Stimulated activated CD4-positive, alpha-beta T cell treated with anti-CD3 and anti-CD28 coated beads, Interleukin-2, amount 100 ng/mL, for 4 hours (primary cell): Measurements from ENCODE around the gene ARPC5.
A peak's percentile ranks its signal among the peaks of the same experiment; 100 is the strongest.
"Not testable (repeated sequence)": the region's sequence is repeated elsewhere in the genome, so short reads cannot be mapped to it uniquely, and the experiment has no call there.

Source experiments
- DNase-seq: peaks from one replicate; pipeline ENCODE4 v3.0.0-alpha.2; 2020; ENCODE audit warnings: low read depth

Gene ARPC5

DNA sequence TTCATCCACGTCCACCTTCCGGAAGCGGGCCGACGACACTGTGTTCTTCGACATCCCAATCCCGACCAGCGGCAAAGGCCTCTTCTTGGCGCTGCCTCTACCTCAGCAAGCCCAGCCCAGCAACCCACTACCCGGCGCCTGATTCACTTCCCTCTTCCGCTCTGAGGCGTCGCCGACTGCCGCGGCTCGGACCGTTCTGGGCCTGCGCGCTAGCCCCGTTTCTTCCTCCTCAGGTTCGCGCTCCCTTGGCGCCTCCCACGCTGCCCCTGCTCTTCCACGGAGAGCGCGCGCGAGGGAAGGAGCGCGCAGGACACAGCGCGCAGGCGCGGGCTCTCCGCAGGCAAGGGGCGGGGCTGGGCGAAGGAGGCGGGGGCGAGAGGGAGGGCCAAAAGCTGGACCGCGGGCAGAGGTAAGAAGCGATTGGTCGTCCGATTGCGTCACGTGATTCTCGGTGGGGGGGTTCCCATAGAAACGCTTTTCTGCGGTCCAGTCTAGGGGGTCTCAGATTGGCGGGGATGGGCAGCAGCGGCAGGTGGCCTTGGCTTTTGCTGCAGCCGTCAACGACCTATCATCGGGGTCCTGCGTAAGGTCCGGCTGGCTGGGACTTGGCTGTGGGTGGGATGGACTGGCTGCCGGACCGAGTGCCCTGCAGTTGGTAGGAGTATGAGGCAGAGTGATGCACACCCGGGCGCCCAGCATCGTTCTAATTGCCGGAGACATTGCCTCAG lies at the start of gene ARPC5:
Gene ARPC5, minus strand, starts transcription at position 178 of the 728 bp plus-strand sequence. Its CDS starts 124 bp downstream, at position 54.
- peak; percentile 94 for DNase-seq

DNA sequence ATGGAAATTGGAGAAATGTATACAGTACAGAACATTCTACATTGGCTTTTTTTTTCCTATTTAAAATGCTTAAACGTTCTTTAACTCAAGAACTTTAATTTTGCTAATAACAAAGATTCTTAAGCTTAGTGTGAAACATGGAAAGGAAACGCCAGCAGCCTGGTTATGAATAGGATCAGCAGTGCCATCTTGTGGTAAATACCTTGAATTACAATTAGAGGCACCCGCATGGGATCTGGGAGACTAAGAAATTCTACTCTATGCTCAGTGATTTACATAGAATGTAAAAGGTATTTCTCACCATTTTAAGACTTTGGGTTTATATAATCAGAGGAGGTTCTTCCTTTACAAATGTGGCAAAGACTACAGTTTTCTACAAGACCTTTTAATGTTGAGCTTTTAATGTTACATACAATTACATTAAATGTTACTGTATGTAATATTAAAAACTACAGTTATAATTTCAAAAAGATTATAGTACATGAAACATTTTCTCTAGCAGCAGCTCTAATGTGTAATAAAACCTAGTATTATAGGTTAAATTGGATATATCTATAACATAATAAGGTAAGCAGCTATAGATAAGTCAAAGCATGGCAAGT lies 49.6 kb upstream of the ARPC5 start:
- DNase-seq: peak; percentile 4

DNA sequence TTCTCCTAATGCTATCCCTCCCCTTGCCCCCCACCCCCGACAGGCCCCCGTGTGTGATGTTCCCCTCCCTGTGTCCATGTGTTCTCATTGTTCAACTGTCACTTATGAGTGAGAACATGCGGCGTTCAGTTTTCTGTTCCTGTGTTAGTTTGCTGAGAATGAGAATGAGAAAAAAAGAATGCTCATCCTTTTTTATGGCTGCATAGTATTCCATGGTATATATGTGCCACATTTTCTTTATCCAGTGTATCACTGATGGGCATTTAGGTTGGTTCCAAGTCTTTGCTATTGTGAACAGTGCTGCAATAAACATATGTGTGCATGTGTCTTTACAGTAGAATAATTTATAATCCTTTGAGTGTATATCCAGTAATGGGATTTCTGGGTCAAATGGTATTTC lies 43.8 kb upstream of the ARPC5 start:
- not testable (repeated sequence) for DNase-seq

DNA sequence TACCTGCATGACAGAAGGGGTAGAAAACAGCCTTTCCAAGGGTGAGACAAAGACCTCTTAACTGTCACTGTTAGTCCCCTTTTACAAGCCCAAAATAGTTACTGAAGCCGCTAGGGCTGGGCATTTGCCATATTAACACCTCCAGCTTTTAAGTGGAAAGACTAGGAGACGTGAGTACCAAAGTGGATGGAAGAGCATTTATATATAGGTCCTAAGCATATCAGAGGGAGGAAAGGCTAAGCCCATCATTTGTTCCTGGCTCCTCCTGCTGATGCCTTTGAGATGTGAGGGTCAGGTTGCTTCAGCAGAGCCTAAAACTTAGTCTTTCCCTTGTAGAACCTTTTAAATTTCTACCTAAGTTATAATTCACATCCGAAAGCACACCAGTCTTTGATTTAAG lies 43.2 kb upstream of the ARPC5 start:
- no peak for DNase-seq

DNA sequence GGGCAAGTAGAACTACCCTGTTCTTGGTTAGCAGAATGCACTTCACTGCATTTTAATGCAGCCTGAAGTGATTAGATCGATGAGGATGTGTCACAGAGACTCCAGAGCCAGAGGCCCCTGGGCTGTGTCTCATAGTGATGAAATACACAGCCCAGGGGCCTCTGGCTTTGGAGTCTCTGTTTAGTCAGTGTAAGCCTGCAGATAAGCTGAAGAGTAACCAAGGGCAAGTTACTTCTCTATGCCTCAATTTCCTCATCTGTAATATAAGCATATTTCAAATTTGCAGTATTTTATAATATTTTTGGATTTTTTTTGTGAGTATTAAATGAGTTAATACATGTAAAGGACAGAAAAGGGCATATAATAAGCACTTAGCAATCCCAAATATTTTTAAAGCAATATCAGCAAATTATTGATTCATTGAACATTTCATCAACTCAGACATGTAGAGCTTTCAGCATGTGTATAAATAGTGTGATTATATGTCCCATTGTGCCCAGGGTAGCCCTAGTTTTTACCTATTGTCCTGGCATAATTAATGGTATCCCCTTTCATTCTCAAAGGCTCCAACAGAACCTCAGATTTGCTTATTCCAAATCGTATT lies 41.1 kb upstream of the ARPC5 start:
- no peak for DNase-seq

DNA sequence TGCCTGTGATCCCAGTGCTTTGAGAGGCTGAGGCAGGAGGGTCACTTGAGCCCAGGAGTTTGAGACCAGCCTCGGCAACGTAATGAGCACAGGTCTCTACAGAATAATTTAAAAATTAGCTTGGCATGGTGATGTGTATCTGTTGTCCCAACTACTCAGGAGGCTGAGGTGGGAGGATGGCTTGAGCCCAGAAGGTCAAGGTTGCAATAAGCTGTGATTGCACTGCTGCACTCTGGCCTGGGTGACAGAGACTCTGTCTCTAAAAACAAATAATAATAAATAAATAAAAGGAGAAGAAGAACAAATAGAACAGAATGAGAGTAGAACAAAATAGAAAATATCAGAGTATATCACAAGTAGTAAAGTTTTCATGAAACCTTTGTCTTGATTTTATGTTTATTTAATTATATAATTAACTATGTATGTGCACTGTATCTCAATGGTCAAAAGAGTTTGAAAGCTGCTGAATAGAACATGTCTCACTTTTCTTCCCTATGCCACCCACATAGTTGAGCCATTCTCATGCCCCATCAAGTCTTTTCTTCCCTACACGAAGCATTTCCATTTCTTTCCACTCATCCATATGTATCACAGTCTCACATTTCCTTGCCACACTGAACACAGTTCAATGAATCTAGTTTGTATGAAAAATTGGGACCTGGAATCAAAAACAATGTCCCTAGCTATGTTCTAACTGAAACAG lies 40.5 kb upstream of the ARPC5 start:
- DNase-seq: no peak

DNA sequence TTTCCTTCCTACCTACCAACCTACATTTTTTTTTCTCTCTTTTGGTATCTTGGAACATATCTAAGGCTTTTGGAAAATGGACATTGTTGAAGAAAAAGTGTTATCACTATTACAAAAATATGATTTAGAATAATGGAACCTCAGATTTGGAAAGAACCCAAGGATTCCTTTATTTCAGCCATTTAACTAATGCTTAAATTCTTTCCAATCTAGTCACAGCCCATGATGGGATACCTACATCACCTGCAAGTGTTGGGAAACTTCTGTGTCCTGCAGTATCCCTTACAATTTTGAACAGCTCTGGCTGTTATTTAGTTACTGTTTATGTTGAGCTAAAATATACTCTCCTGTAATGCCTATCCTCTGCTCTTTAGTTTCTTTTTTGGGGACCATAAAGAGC lies 39.8 kb upstream of the ARPC5 start:
- DNase-seq: no peak

DNA sequence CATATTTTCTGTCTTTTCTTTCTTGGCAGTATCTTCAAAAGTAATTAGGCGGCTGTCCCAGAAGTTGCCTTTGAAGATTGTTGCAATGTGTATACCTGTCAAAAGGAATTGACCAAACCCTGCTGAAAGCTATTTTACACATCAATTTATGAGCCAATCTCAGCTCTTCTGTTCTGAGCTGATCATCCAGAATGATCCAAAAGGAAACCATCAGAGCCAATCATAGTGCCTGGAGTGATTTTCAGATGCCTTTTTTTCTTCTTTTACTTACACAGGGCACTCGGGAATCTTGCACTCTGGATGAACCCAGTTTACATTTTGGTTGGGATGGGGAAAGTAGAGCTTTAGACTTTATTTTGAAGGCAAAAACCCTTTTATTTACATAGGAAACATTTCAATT lies 39.3 kb upstream of the ARPC5 start:
- DNase-seq: no peak

DNA sequence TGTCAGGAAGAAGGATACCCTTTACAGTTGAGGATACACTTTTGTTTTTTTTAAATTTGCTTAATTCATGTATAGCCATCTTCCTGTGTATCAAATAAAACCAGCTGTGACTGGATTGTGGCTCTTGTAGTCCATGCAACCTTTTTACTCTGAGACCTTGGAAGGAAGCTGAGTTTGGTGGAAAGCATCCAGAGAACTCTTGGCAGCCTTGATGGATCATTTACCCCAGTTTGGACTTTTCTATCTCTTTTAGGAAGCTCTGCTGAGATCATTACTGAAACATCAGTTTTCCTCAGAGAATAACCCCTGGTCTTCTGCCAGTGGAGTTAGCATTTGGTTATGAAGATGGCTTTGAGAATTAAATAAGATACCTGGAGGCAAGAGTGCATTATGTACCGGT lies 38.8 kb upstream of the ARPC5 start:
- DNase-seq: no peak

DNA sequence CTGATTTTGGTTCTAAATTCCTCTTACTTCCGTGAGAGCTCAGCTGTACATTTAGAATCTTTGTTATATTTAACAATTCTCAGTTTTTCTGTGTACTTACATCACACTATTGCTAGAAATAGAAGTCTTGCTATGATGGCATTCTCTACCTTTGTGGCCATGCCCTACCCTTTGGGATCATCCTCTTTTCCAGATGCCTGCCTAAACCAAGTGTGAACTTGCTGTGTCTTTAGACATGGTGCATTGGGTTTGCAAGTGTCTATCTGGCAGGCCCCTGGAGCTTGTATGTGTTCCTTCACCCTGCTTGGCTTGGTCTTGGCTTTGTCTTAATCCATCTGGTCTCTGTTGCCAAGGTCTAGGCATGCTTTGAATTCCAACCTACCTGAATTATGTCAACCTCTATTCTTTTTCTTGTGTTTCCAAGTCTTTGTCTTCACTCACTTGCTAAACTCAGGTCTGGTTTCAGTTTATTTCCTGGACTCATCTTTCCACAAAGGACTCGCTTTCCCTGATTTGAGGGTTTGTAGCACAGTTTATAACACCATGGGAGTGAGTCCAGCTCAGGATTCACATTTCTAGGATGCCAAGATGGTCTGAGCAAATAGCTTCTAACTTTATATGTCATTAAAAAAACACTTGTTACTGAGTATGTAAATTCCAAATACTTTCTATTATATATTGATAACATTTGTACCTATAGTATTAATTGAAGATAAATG lies 38.2 kb upstream of the ARPC5 start:
- DNase-seq: no peak

DNA sequence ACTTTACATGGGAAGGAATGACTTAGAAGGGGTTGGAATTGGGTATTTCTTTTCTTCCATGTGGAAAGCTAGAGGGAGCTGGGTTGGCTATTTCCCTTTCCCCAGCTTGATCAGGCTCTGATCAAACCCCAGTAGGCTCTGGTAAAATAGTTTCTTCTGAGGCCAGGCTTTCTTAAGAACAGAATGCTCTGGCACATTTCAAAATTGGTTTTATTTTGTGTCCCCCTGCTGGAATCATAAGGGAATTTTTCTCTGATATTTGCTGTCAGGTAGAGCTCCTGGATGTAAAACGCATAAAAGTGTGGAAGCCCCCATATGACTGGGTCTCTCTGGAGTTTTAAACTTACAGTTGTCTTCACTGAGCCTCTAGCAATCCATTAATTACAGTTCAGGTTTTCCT lies 34.6 kb upstream of the ARPC5 start:
- no peak for DNase-seq

DNA sequence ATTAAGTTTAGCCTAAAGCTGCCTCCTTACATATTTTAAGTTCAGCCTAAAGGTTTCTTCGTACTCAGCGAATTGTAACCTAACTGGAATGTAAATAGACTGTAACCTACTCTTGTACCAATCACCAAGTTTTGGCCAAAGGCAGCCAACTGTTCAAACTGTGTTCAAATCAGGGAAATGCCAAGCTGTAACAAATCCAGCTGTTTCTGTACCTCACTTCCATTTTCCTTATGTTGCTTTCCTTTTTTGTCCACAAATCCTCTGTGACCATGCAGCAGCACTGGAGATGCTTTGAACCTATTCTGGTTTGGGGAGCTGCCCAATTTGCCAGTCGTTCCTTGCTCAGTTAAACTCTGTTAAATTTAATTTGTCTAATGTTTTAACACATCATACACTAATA lies 20.8 kb upstream of the ARPC5 start:
- no peak for DNase-seq

DNA sequence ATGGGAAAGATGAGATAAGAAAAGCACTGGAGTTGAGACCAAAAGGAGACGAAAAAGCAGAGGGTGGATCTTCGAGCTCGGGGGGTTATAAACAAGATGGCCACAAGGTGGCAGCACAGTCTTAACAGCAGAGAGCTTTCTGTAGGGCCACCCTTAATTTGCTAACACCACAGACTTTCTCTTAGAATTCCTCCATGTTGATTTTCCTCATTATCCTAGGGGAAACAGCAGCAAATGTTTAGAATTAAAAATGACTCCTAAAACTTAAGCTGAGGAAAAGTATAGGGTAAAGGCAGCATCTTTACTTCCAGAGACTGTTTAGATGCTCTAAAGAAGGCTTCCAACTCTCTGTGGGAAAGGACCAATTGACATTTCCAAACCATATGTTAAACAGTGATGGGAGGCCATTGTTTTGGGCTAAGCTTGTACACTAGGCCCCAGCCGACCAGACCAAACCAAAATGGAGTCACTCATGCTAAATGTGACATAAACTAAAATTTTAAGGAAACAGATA lies 20.0 kb upstream of the ARPC5 start:
- peak; percentile 57 for DNase-seq

DNA sequence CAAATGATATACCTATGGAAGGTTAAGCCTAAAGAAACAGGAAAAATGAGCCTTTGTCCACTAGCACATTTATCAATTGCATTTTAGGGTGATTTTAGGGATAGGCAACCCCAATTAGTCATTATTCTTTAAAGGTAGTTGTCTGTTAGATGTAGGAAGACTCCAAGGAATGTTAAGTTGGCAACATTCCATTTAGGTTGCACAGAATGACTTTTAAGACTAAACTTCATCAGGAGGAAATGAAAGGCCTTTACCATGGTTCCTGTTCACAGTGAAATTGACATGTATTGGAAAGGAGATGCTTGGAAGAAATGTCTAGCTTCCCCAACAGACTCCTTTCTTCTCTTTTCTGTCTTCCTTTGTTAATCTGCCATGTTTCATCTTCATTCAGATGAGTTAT lies 19.1 kb upstream of the ARPC5 start:
- DNase-seq: no peak

DNA sequence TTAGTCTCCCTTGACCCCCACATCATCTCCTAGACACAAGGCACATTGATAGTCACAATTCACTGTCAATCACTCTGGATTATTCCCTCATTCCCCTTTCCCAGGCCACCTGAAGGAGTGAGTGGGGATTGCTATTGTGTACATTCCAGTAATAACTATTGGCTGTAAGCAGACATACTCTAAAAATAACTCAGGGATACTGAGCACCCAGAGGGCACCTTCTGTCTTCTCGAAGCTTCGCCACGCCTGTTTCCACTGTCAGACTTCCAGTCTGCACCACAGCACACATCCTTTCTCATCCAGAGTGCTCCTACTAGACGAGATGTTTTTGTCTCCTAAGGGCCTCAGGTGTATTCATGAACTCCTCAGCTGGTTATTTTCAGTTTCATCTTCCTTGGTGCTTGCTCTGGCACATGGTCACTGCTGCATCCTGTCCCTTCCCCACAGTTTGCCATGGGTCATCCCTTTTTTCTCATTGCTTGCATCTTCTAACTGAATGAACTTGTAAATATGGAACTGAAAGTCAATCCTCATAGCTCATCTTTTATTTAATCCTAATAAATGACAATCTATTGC lies 18.4 kb upstream of the ARPC5 start:
- DNase-seq: no peak

DNA sequence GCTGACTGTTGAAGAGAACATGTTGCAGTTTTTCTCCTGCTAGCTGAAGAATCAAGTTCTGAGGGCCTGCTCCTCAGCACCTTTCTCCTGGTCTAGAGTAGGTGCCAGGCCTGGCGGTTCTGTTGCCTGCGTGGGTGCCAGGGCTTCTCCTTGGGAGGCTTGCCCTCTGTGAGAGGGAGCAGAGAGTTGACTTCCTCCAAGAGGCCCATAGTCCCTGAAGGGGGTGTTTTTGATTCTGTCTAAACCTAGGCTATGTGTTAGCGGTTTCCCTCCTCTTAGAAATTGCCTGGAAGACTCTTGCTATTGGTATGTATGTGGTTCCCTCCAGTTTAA lies 17.8 kb upstream of the ARPC5 start:
- DNase-seq: no peak

DNA sequence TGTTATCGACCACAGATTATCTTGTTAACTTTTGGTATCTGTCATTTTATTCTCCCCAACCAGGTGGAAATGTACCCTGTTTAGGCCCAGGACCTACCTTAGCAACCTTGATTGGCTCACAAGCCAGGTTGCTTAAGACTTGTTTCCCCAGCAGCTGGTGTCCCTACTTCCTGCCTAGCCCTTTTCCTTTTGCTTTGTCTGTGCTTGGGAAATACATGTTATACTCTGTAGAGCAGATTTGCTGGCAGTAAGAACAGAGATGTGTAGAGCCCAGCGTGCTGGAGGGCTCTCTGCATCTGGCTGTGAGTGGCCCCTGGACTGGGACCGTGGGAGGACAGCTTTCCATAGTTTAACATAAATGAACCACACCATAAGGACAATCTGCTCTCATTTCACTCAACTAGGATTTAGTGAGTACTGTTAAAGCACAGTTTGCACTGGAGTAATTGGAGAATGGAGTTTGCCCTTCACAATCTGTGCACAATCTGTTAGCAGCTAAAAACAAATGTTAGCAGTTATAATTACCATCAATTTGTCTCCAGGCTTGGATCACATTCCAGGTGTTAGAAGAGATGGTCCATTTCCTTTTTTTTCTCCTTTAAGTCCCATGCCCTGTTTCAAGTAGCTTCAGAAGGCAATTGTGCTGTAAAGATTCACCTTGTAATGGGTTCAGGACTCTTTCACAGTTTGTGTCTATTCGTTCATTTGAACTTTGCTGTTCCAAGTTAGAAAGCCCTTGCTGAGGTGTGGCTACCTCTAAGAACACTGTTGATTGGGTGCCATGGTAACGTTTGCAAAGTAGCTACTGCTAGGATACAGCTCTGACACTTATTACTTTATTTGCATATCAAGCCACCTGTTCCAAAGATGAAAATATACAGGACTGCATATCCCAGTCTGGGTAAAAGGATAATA lies 17.2 kb upstream of the ARPC5 start, which contains the start of gene APOBEC4:
Gene APOBEC4, minus strand, starts transcription at position 770 of the 915 bp plus-strand sequence. CDS start 4,535 bp downstream, outside the sequence.
- no peak for DNase-seq

DNA sequence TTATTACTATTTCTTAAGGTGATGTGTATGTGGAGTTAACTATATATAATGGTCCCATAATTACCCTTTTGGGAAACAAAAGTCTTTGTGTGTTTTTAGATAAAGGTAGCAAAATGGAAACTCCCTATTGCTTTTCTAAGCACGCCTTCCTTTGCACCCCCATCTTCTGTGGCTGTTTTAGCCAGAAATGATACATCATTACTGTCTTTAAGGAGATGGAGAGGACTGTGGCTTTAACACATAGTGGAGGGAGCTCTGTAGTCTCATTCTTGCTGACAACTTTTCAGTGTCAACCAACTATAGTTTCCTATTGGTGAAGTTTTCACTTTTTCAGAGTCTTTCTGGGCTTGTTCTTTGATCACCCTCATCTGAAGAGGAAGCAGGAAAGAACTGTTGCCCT lies 16.5 kb upstream of the ARPC5 start:
- no peak for DNase-seq

DNA sequence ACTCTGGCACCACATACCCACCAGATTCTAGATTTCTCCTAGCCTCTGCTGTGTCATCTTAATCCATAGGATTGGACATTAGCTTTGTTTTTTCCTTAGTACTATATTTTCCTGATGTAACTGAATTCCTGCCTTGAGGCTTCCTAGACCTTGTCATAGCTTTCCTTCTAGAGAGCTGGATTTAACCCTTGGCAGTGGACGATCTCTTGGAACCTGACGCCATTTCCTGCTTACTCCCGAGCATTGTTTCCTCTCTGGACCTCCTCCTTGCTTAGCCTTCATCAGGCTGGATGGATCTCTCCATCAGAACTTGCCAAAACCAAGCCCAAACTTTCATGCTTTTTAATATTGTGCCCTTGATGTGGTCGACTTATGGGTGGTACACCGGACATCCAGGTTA lies 16.0 kb upstream of the ARPC5 start:
- no peak for DNase-seq

DNA sequence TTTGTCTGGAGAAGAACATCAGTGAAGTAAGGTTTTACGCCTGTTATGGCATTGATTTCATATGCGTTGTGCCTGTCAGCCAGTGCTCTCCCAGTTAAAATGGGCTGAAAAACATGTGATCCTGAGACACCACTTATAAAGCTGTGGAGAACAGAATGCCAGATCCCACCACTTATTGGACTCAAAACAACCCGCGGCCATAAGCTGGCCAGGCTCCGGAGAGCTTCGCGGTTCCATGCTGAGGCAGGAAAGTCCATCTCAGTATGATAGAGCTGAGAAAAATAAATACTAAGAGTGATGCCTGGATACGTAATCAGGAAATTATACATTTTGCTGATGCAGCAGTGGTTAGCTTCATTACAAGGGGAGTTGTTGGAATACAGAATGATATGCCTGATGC lies 12.5 kb upstream of the ARPC5 start:
- DNase-seq: no peak

DNA sequence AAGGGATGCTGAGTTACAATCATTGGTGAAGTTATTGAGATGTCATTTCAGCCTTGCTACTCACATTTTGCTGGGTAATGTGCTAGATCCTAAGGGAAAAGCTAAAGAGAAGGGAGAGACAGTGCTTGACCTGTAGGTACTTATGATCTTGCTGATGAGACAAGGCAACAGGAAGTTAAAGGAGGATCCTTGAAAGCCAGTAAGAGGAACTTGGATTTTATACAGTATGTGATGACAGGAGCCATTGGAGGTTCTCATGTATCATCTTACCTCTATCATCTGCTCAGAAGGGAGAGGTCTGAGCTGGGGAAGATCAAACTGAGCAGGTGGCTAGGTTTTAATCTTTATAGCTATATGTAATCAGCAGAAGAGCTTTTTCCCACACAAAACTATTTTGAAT lies 11.2 kb upstream of the ARPC5 start:
- DNase-seq: no peak
